ENCODE results near the gene ZNF716.

- no peak for TF ChIP-seq CTCF (IDR thresholded peaks at IDR 0.05)
- TF ChIP-seq POLR2A (IDR thresholded peaks at IDR 0.05): no peak
Measured at GRCh38 chr7:57412618-57413017, 37.4 kb upstream of the ZNF716 start.
